NCI-H748 (cell line): Measurements from ENCODE around the gene CPLX3.
A peak's percentile ranks its signal among the peaks of the same experiment; 100 is the strongest.

Experiments
- DNase-seq: peaks from one replicate; lab custom pipeline; 2025; ENCODE audit not compliant: unreplicated experiment; lab: John Stamatoyannopoulos, UW

The CPLX3 gene

DNA sequence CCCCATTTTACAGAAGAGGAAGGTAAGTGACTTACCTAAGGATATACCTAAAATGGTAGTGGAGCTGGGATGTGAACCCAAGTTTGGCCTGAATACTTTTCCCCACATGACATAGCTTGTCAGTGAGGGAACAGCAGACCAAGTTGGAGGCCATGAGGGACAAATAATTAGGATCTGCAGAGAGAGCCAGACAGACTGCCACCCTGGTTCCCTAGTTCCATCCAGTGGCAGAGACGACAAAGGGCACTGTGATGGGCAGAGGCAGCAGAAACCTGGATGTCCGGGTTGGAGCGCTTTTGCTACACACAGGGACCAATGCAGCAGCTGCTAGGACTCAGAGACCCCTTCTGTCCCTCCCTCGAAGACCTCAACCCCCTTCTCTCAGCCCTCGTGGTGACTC is 1.2 kb downstream of the CPLX3 start:
- no peak for DNase-seq

DNA sequence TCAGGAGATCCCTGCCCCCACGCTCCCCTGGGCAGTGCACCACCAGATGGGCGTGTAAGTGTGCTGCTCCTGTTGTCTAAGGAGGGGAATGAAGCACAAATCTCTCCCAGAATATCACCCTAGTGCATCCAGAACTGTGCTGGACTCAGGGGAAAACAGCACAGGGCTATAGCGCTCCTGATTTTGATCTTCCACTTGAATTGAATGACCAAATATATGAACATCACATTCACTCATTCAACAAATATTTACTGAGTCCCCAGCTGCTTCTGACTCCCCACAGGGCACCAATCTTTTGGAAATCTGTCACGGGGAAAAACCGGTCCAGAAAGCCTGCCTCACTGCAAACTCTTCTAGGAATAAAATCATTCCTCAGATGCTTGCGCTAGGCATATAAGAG is 2.4 kb downstream of the CPLX3 start:
- DNase-seq = peak; percentile 16

DNA sequence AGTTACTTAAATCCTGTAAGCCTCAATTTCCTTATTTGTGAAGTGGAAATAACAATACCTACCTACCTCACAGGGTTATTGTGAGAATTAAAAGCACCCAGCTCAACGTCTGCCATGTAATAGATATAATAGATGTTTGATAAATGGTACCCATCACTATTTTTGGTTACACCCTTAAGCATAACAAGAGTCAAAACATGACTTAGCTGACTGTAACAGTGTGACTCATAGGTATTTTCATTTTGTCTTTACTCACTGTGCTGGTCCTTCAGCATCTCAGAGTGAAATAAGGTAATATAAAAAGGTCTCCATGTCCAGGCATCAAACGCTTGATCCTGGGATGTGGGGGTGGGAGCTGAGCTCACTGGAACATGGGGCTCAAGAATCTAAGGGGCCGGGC is 3.1 kb downstream of the CPLX3 start:
- DNase-seq = no peak

DNA sequence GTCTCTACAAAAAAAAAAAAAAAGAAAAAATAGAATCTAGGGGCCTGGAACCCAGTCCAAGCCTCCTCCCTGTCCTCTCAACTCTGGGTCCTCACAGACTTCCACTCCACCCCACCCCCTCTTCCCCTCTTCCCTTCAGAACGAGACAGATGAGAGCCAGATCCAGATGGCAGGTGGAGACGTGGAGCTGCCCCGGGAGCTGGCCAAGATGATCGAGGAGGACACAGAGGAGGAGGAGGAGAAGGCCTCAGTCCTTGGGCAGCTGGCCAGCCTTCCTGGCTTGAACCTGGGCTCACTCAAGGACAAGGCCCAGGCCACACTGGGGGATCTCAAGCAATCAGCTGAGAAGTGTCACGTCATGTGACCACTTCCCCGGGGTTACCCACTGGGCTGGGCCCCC is 3.6 kb downstream of the CPLX3 start:
- no peak for DNase-seq

DNA sequence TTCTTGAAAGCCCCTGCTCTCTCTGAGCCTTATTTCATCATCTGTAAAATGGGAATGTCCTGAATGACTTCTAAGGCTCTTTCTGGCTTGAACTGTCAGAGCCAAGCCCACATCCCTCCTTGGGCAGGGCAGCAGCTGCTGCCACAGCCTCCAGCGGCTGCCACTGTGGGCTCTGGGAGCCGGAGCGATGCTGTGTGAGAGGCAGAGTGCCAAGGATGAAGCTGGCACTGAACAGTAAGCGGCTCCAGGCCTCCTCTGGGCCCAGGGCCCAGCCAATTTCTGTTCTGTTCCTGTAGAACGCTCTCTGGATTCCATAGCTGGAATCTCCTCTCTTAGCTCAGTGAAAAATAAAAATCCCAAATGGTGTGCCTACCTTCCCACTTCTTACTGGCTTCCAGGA is 4.4 kb downstream of the CPLX3 start:
- no peak for DNase-seq

DNA sequence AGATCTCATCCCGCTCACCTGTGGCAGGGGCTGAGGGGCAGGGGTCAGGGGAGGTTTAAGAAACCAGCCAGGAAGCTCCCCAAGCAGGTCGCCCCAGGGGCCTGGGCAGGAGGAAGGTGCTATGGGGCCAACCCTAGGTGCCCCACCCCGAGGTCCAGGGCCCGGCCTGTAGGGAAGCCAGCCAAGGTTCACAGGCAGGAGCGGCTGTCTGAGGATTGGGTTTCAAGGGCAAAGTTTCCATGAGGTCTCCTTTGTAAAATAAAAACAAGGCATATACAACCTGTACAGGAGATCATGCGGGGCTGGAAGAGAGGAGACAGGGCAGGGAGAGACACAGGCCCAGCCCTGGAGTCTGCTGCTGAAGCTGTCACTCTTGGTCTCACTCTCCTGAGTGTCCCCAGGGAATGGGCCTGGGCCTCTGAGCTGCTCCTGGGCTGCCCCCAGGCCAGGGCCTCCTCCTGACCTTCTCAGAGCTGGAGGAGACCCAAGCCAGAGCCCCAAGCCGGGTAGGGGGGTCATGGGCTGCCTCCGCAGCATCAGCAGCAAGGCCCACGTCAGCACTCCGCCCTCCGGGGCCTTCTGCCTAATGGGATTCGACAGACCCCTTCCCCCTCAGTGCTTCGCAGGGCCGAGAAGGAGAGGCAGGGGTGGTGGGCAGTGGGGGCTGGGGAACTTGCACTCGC is 5.5 kb downstream of the CPLX3 start:
- DNase-seq = no peak

DNA sequence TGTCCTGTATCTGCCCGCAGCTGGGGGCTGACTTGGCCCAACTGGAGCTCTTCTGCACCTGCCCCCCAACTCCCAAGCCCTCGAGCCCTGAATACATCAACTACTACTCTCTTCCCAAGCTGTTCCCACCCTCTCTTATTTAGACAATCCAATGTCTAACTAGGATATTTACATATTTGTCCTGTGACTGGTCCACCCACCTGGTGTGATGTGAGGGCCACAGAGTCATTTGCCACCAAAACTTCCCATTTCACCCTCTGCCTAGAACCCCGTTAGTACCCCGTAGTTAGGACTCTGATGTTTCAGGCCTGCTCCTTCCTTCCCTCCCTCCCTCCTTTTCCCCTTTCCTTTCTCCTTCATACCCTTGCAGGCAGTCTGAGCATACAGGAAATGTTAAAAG is 6.4 kb downstream of the CPLX3 start:
- no peak for DNase-seq

DNA sequence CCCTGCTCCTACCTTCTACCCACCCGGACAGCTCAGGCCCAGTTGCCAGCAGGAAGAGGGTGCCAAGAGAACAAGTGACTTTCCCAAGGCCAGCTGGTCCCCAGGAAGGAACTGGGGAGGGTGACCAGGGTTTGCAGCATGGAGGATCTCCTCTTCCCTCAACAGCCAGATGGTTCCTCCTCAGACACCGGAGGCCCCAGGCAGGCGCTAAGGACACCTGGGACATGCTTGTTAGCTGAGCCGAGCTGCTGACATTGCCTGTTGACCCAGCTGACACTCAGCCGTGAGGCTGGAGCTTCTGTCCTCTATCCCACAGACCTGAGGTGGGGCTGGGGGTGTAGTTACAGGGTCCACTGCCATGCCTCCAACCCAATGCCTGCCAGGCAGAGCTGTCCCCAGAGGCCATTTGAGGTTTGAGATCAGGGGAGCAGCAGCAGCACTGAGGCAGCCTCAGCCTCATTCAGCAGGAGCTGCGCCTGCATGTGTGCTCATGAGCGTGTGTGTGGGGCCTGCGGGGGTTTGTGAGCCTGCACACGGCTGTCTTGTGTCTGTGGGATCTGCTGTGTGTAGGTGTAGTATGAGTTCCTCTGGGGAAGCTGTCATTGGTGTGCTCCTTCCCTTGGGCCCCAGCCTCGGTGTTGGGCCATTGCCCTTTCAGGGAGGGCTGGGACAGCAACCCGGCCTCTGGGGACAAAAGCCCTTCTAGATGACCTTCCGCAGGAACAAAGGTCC is 7.1 kb downstream of the CPLX3 start:
- no peak for DNase-seq

DNA sequence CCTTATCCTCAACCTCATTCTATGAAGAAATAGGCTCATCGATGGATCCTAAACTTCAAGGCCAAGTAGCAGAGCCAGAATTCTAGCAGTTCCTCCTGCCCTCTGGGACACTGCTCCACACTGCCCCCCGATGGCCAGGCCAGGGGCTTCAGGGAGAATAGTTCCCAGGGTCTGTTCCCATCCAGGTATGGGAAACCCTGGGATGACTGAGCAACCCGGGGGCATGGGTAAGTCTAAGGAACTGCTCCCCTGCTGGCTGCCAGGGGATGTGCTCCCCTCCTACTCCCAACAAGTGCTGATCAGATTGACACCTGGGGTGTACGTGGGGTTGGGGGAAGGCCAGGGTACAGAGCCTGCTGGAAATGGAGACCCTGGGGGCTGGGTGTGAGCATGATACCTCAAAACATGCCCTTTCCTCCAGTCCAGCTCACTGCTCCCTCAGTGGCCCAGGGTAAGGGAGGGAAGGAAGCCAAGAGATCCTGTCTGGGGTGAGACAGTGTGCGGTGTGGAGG is 8.9 kb downstream of the CPLX3 start:
- peak; percentile 38 for DNase-seq

DNA sequence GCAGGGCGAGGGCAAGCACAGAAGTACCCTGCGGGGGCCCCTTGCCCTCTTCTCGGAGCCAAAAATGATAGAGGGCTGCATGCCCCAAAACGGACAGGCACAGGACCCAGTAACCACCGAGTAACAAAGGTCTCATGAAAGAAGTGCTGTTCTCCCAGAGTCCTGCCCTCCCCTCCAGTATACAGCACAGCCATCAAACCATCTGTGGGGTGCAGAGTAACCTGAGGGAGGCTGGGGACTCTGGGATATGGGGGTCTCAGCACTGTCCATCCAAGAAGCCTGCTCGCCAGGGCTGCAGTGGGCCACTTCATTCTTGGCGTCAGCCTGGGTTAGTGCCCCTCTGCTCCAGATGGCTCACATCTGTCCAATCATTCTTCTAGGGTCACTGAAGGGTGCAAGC is 10.4 kb downstream of the CPLX3 start:
- DNase-seq = no peak

DNA sequence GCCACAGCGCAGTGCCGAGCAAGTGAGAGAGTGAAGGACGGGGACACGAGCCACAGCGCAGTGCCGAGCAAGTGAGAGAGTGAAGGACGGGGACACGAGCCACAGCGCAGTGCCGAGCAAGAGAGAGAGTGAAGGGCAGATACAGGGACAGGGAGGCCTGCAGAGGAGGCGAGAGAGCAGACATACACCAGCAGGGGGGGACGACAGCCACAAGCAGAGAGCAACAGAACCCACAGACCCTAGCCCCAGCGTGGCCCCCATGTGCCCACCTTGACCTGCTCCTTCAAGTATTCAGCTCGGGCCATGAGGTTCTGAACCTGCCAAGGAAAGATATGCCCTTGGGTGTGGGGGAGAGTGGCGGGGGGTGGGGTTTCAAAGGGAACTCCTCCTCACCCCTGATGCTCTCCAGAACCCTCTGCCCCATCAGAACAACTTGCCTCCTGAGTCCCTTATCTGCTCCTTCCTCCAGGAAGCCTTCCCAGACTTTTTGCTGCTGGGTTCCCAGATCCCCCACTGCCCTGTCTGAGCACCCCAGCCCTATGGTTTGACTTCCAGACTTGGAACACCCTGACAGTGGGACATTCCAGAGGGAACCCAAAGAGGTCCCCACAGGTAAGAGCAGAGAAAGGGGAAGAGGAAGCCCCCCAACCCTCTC is 11.2 kb downstream of the CPLX3 start:
- DNase-seq = no peak

DNA sequence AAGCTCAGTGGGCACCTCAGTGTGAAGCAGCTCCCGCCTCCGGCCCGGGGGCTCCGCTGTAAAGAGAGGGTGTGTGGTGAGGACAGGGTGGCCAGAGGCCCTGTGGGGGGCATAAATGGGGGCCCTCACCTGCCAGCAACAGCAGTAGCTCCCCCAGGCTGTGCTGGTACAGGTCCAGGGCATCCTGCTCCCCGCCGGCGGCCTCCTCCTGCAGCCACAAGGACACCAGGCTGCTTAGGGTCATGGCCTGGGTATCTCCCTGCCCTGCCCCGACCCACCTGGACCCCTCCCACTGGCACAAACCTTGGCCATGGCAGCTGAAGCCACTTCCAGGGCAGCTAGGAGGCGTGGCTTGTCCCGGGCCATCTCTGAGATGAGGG is 11.7 kb downstream of the CPLX3 start:
- no peak for DNase-seq

DNA sequence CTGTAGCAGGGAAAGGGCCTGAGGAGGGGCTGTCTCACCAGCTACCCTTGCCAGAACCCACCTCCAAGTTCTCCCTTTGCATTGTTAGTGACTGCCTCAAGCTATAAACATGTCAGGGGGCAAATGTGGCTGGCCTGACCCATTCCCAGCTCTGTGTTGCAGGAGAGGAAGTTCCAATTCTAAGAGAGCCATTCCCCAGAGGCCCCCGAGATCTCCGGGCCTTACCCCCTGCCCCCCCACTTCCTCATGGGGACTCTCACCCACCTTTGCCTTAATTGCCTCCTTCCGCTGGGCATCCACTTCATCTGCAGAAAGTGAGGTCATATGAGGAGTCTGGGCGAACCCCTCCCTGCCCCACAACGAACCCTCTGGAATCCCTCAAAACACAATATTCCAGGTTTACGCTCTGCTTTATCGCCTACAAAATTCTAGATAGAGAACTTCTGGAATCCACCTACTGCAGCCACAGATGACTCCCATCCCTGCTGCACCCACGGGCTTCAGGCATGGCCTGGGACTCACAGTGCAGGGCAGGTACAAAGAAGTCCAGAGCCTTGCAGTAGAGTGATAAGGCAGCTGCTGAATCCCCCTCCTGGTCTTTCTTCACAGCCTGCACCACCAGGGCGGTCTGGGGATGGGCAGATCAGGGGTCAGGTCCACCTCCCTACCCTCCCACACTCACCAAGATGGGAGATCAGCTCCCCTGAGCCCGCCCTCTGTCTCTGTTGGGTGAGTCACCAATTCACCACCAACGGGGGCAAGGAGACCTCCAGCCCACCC is 12.5 kb downstream of the CPLX3 start:
- DNase-seq = no peak

DNA sequence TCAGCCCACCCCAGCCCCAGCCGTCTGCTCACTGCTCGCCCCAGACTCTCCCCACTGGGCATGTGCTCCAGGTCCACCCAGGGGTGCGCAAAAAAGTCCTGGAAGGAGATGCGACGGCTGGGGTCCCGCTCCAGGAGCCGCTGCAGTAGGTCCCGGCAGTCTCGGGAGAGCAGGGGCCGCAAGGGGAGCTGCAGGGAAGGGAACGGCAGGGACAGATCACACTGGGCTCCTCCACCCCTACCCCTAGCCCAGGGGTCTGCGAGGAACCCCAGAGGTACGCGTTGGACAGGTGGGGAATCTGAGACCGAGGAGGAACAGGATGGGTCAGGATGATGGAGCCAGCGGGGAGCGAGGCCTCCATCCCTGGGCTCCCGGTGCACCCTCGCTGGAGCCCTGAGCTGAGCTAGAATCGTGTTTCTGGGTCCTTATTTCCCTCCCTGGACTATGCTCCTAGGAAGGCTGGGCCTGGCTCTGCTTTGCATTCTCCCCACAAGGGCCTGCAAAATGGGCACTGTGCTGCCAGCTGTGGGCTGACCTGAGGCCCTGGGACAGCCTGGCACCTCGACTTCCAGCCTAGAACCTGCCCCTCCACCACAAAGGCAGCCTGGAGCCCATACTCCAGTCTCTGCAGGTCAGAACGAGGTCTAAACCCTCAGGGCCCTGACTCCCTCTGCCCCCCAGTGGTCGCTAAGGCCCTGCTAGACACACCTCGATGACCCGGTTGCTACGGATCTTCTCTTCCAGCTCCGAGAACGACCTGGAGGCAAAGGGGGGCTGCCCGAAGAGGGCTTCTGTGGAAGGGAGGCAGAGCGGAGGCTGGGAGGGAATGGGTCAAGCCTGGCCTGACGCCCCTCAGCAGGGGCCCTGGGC is 13.3 kb downstream of the CPLX3 start:
- no peak for DNase-seq

DNA sequence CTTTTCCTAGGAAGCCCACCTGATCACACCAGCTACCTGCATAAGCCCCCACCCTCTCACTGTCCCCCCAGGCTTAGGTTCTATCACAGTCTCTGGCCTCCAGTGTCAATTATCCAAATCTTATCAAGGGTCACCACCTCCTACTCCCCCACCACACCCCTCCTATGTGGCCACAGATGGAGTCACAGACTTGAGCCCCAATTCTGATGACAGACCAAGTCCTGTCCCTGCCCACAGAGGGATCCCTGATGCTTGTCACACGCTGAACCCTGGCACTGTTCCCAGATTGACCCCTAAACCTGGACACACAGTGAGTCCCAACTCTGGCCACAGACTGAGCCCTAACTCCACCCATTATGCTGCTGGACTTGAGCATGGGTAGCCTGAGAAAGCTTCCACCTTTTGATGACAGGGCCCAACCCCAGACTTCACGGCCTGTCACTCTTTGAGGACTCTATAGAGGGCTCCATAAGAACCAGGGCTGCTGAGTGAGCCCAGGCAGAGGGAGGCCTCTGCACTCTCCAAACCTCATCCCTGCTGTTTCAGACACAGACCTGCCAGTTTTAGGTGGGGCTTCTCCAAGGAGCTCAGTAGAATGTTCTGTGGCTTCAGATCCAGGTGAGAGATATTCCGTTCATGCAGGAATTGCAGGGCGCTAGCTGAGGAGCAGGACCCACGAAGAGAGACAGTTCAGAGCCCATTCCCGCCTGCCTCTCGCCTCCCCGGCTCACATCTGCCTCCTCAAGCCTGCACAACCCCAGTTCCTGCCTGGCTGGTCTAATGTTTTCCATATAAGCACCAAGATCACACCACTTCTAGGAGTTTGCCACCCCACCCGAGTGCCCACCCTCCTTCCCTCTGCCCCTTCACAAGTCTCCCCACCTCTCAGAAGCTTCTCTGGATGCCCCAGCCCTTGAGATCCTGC is 14.7 kb downstream of the CPLX3 start:
- DNase-seq = no peak

DNA sequence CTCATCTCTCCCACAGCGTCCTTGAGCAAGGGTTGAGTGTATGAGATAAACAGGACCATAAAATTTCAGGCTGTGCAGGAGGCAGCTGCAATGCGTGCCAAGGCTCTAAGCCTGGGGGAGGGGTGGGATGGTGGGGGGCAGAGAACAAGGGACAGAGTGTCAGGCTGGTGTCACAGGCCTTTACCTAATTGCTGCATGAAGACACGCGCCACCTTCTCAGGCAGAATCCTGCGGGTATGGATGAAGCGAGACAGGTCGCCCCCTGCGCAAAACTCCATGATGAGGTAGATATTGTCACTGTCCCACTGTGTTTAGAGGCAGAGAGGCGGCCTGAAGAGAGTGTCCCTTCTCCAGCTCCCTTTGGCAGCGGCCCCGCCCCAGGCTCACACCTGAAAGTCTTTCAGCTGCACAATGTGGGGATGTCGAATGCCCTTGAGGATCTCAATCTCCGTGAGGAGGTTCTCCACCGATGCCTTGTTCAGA is 15.5 kb downstream of the CPLX3 start:
- no peak for DNase-seq

DNA sequence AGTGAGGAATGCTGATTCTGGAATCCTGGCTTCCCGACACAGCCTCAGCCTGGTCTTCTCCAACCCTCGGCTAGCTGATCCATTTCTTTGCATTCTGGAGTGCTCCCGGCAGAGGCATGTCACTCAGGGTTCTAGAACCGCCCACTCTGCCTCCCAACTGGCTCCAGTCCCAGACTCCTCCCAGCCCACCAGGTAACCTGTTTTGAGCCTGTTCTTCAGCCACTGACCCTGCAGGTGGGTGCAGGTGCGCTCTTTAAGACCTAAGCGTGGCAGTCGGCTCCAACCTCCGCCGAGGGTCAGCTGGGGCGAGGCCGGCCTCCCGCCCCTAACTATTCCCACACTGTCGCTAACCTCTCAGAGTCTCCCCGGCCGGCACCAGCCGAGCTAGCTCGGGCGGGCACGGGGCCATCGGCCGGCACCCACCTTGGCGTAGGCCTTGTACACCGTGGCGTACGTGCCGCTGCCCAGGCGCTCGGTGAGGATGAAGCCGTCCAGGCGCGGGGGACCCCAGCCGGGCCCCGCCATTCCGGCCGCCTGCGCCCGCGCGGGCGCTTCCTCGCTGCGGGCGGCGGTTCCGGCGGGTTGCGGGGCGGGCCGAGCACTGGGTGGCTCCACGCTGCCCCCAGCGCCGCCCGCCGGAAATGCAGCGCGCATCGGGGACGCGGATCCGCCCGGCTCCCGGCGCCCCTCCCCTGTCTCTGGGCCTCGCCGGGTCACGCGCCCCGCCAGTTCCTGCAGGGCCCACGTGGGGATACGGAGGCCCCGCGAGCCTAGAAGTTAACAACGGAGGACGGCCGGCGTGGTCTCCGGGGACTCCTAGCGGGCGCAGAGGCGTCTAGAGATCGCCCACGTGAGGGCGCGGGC is 16.4 kb downstream of the CPLX3 start, which contains the start of gene ULK3:
Gene ULK3, minus strand, starts transcription at position 576 of the 864 bp plus-strand sequence. Its CDS starts 51 bp downstream, at position 525.
- peak; percentile 88 for DNase-seq

DNA sequence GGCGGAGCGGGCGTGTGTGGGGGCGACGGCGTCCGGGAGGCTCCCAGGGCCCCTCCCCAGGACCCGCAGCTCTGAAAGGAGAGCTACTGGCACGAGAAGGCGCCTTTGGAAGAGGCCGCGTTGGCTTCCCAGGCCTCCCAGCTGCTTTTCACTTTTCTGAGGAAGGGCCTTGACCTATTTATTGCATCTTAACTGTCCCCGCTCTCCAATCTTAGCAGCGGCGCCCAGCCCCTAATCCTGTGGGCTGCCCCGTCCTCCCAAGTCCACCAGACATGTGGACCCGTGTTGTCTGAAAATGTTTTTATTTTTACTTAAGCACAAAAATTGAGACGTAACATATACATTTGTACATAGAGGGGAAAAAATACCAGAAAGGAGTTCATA is 17.0 kb downstream of the CPLX3 start:
- no peak for DNase-seq
